Uterus (tissue), 2 donors: ENCODE results near the gene RFX3.

Experiments used
- CTCF ChIP-seq, 4 experiments: fragments of 200-600 bp in 2 of 4; fragments of 450-650 bp in 2 of 4; sonication (generic) in 2 of 4; IDR thresholded peaks; one replicate each; pipeline ENCODE4 v1.5.1; 2016 to 2019; ENCODE audit warnings: antibody characterized with exemption in 4 of 4, mild to moderate bottlenecking in 2 of 4, moderate library complexity in 1 of 4
- POLR2A ChIP-seq, 2 donors: fragments of 450-650 bp; IDR thresholded peaks; one replicate each; pipeline ENCODE4 v1.6.1; 2016; ENCODE audit warnings: antibody characterized with exemption in 2 of 2, mild to moderate bottlenecking in 1 of 2, moderate library complexity in 1 of 2

GRCh38 chr9:3525096-3525835, 535 bp downstream of the RFX3 start:
- no peak for TF ChIP-seq CTCF (IDR thresholded peaks at IDR 0.05)
- no peak for TF ChIP-seq POLR2A (IDR thresholded peaks at IDR 0.05)
